CD14-positive monocyte (primary cell): ENCODE measurements around the gene CHRNB2. TPM values are rescaled to one million over a fixed set of nuclear protein-coding genes. Genes with fewer than 3 reads are reported as not detected.

Experiments used
- DNase-seq, 3 donors: peaks; one replicate each; pipeline ENCODE4 v3.0.0-alpha.2; 2011 to 2022
- H2AFZ ChIP-seq: 2 replicates; pipeline ENCODE4 v1.6.0; 2012; ENCODE audit warnings: mild to moderate bottlenecking, low read depth, low read length, inconsistent platforms; ENCODE audit not compliant: insufficient read depth, poor library complexity, severe bottlenecking
- H3K27ac ChIP-seq, 2 donors: 1 replicate in 1 of 2; 2 replicates in 1 of 2; pipeline ENCODE4 v1.5.1; 2012 to 2013; ENCODE audit warnings: low read length in 2 of 2, control low read depth in 1 of 2, inconsistent platforms in 1 of 2, low read depth in 1 of 2, mild to moderate bottlenecking in 1 of 2
- H3K27me3 ChIP-seq, 2 donors: one replicate each; pipeline versions ENCODE4 v1.6.0 to v1.6.1; 2011 to 2013; ENCODE audit warnings: low read length in 2 of 2; ENCODE audit not compliant: control insufficient read depth in 2 of 2, insufficient read depth in 2 of 2
- H3K36me3 ChIP-seq, 2 donors: replicated peaks in 1 of 2; 1 replicate in 1 of 2; 2 replicates in 1 of 2; pipeline versions ENCODE4 v1.5.1 to v1.6.1; 2012 to 2013; ENCODE audit warnings: low read length in 2 of 2, control low read depth in 1 of 2, inconsistent platforms in 1 of 2, mild to moderate bottlenecking in 1 of 2; ENCODE audit not compliant: insufficient read depth in 2 of 2, control insufficient read depth in 1 of 2
- H3K4me1 ChIP-seq, 2 donors: 1 replicate in 1 of 2; 2 replicates in 1 of 2; pipeline versions ENCODE4 v1.5.1 to v1.6.1; 2012 to 2013; ENCODE audit warnings: low read length in 2 of 2, control low read depth in 1 of 2, inconsistent platforms in 1 of 2, mild to moderate bottlenecking in 1 of 2, moderate library complexity in 1 of 2; ENCODE audit not compliant: insufficient read depth in 2 of 2, control insufficient read depth in 1 of 2
- H3K4me2 ChIP-seq: replicated peaks from 2 replicates; pipeline ENCODE3; 2012; ENCODE audit warnings: low read length, moderate library complexity, mild to moderate bottlenecking; ENCODE audit not compliant: poor library complexity, severe bottlenecking; ENCODE audit errors: extremely low read depth
- H3K4me3 ChIP-seq, 3 experiments: fragments of 200-600 bp in 1 of 3; sonication (generic) in 1 of 3; replicated peaks in 1 of 3; 1 replicate in 2 of 3; 2 replicates in 1 of 3; pipeline ENCODE4 v1.5.1; 2011 to 2013; ENCODE audit warnings: low read length in 3 of 3, mild to moderate bottlenecking in 3 of 3, control low read depth in 2 of 3, low read depth in 2 of 3, inconsistent platforms in 1 of 3, moderate library complexity in 1 of 3
- H3K79me2 ChIP-seq: 2 replicates; pipeline ENCODE4 v1.6.0; 2012; ENCODE audit warnings: mild to moderate bottlenecking, control low read depth, inconsistent platforms, low read length, moderate library complexity; ENCODE audit not compliant: insufficient read depth
- H3K9ac ChIP-seq: 2 replicates; pipeline ENCODE4 v1.6.0; 2017; ENCODE audit warnings: low read length, mild to moderate bottlenecking; ENCODE audit not compliant: insufficient read depth, poor library complexity, severe bottlenecking
- H3K9me3 ChIP-seq, 2 donors: replicated peaks in 1 of 2; 1 replicate in 1 of 2; 2 replicates in 1 of 2; pipeline versions ENCODE4 v1.5.1 to v1.6.1; 2012 to 2013; ENCODE audit warnings: low read length in 2 of 2, control low read depth in 1 of 2; ENCODE audit not compliant: control insufficient read depth in 1 of 2, insufficient read depth in 1 of 2
- H4K20me1 ChIP-seq: 2 replicates; pipeline ENCODE4 v1.6.0; 2012; ENCODE audit warnings: mild to moderate bottlenecking, low read length, control low read depth, moderate library complexity; ENCODE audit not compliant: insufficient read depth
- H3K27ac Mint-ChIP-seq, 7 donors: one replicate each; pipeline ENCODE4 v1.8.0; 2020; ENCODE audit warnings: mild to moderate bottlenecking in 7 of 7, mixed read lengths in 7 of 7, moderate library complexity in 6 of 7, inconsistent platforms in 2 of 7
- H3K27me3 Mint-ChIP-seq, 3 donors: one replicate each; pipeline ENCODE4 v1.8.0; 2021 to 2022; ENCODE audit warnings: low read depth in 3 of 3, mild to moderate bottlenecking in 3 of 3, mixed read lengths in 3 of 3, moderate library complexity in 3 of 3, inconsistent platforms in 1 of 3
- H3K36me3 Mint-ChIP-seq, 2 donors: one replicate each; pipeline ENCODE4 v1.8.0; 2020; ENCODE audit warnings: mixed read lengths in 2 of 2, inconsistent platforms in 1 of 2, mild to moderate bottlenecking in 1 of 2
- H3K4me1 Mint-ChIP-seq: one replicate; pipeline ENCODE4 v1.8.0; 2020; ENCODE audit warnings: mild to moderate bottlenecking, mixed read lengths
- H3K4me3 Mint-ChIP-seq, 2 donors: one replicate each; pipeline ENCODE4 v1.8.0; 2020; ENCODE audit warnings: mild to moderate bottlenecking in 2 of 2, mixed read lengths in 2 of 2, moderate library complexity in 1 of 2
- H3K9me3 Mint-ChIP-seq, 7 donors: one replicate each; pipeline ENCODE4 v1.8.0; 2020 to 2022; ENCODE audit warnings: mixed read lengths in 7 of 7, mild to moderate bottlenecking in 6 of 7, moderate library complexity in 6 of 7, inconsistent platforms in 2 of 7
- CTCF ChIP-seq: fragments of 200-600 bp; IDR thresholded peaks from one replicate; pipeline ENCODE4 v1.8.0; 2022; ENCODE audit warnings: antibody characterized with exemption, mild to moderate bottlenecking
- WGBS: methylation state at CpG from one replicate; pipeline ENCODE4 v1.1.5; 2013; ENCODE audit warnings: missing lambda C conversion rate; ENCODE audit not compliant: insufficient coverage; 5-methylcytosine and 5-hydroxymethylcytosine counted together
- intact Hi-C, 2 donors: fragments of 100-400 bp; cut with micrococcal nuclease; formaldehyde crosslinking; loops; one replicate each; pipeline versions ENCODE4 v1.15.0 to v1.15.1; 2023
- polyA plus RNA-seq, 3 donors: library from polyadenylated mRNA; depleted of rRNA in 1 of 3; unstranded in 2 of 3; stranded (reverse) in 1 of 3; fragments of 300-500 nt in 2 of 3; fragments of >200 nt in 1 of 3; fragmentation: Illumina TruSeq in 2 of 3; gene quantifications; 1 replicate in 2 of 3; 2 replicates in 1 of 3; pipeline ENCODE4 v1.2.3, GENCODE V29; 2012 to 2021

Gene CHRNB2
- polyA plus RNA-seq, 3 donors, result 0.05 TPM; not detected in 2

- Histone ChIP-seq H3K79me2 (no peaks in the 10 kb centered on the region), H3K27me3 (peaks cover 10 to 29% of the 10 kb centered on the region in 2 donors), H3K36me3 (no peaks in the 10 kb centered on the region), H3K9ac (no peak overlapping the region), H4K20me1 (no peaks in the 10 kb centered on the region), H3K4me3 (no peak overlapping the region), H3K9me3 (no peaks in the 10 kb centered on the region), H3K4me2 (no peak overlapping the region), H2AFZ (no peak overlapping the region), H3K27ac (no peak overlapping the region), H3K4me1 (peaks cover 3 to 9% of the 10 kb centered on the region in 2 donors)
- peaks cover 28 to 48% (median 35%) of the 10 kb centered on the region in 3 donors for H3K27me3 Mint-ChIP-seq
- no CpG with 5 or more reads among the region's 6 CpGs for WGBS
- no peak for TF ChIP-seq CTCF
- H3K36me3 Mint-ChIP-seq, result peaks cover 0 to 3% of the 10 kb centered on the region in 2 donors
- no peak for DNase-seq
- H3K4me1 Mint-ChIP-seq, result peaks cover 8% of the 10 kb centered on the region
- no peak overlapping the region for H3K27ac Mint-ChIP-seq
- H3K4me3 Mint-ChIP-seq, result no peak overlapping the region
- intact Hi-C loops, result no loop called here
- H3K9me3 Mint-ChIP-seq, result peaks cover 0 to 6% (median 0%) of the 10 kb centered on the region in 7 donors
Measured at GRCh38 chr1:154565876-154566275, 1.7 kb upstream of the CHRNB2 start.

- peaks cover 28 to 50% (median 37%) of the 10 kb centered on the region in 3 donors for H3K27me3 Mint-ChIP-seq
- Histone ChIP-seq H3K36me3 (no peaks in the 10 kb centered on the region), H3K4me1 (peaks cover 3 to 9% of the 10 kb centered on the region in 2 donors), H4K20me1 (no peaks in the 10 kb centered on the region), H3K9ac (no peak overlapping the region), H3K4me3 (peak overlapping the region in 1 of 3 experiments; percentile 17), H3K27me3 (peaks cover 10 to 29% of the 10 kb centered on the region in 2 donors), H3K27ac (no peak overlapping the region), H3K79me2 (no peaks in the 10 kb centered on the region), H3K4me2 (peak overlapping the region; percentile 34), H3K9me3 (no peaks in the 10 kb centered on the region), H2AFZ (no peak overlapping the region)
- DNase-seq, result no peak
- 0% methylated on average over 2 of the region's 17 CpGs for WGBS
- TF ChIP-seq CTCF, result no peak
- H3K4me3 Mint-ChIP-seq, result peak overlapping the region; percentile 27 to 80
- H3K36me3 Mint-ChIP-seq, result peaks cover 0 to 3% of the 10 kb centered on the region in 2 donors
- peaks cover 8% of the 10 kb centered on the region for H3K4me1 Mint-ChIP-seq
- H3K9me3 Mint-ChIP-seq, result peaks cover 0 to 6% (median 2%) of the 10 kb centered on the region in 7 donors
- intact Hi-C loops, result no loop called here
- no peak overlapping the region for H3K27ac Mint-ChIP-seq
Measured at GRCh38 chr1:154568157-154568815, 708 bp downstream of the CHRNB2 start.
